ENCODE results near the gene UFD1. TPM values are rescaled to one million over a fixed set of nuclear protein-coding genes. Genes with fewer than 3 reads are reported as not detected.
"Not testable (repeated sequence)": the region's sequence is repeated elsewhere in the genome, so short reads cannot be mapped to it uniquely, and the experiment has no call there.

Gene UFD1
- total RNA-seq, 1 donor from 2014 or later = 36.2 TPM

DNA sequence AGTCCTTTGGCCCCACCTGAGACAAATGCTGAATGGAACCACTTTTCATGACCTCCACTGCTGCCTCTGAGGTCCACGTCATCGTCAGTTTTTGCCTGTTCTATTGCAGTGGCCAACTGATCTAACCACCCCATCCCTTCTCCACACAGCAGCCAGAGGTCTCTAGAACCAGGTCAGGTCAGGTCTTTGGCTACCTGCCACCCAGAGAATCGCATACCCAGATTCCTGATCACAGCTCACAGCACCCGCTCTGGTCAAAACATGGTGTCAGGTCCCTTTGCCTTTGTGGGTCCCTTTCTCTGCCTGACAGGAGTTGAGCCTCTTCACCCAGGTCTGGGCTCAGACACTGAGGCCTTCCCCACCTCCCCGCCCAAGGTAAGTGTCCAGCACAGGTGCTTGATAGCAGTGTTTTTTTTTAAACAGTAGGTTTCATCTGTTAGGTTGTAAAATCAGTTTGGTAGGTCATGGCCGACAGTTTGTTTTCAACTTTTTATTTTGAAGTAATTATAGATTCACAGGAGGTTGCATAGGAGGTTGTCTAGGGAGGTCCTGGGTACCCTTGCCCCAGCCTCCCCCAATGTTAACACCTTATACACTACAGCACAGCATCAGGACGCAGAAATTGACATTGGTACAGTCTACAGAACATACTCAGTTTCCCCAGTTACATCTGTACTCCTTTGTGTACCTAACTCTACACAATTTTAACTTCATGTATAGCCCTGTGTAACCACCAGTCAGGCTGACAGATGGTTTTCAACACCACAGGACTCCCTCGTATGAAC is 38.4 kb downstream of the UFD1 start:
- intact Hi-C loops (cut with DNase I) = no loop called here
- no peak for DNase-seq (ENCODE audit: low spot score)

DNA sequence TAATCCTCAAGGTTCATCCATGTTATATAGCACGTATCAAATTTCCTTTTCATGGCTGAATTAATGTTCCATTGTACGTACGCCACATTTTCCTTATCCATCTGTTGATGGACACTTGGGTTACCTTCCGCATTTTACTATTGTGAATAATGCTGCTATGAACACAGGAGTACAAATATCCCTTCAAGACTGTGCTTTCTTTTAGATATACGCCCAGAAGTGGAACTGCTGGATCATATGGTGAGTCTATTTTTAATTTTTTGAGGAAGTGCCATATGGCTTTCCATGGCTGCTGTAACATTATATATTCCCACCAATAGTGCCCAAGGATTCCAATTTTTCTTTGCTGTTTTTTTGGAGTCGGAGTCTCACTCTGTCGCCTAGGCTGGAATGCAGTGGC is 40.7 kb downstream of the UFD1 start:
- intact Hi-C loops (cut with DNase I) = loop anchor here (10.0 kb wide), 1 partner anchor 313 kb away; the partner anchor contains the start of gene DGCR2
- DNase-seq (ENCODE audit: low spot score) = no peak

GRCh38 chr22:19436444-19437161 is 42.4 kb downstream of the UFD1 start:
- DNase-seq (ENCODE audit: low spot score) = not testable (repeated sequence)
- intact Hi-C loops (cut with DNase I) = loop anchor here (10.0 kb wide), 1 partner anchor 312 kb away; the partner anchor contains the start of gene DGCR2

- DNase-seq (ENCODE audit: low spot score) = no peak
- intact Hi-C loops (cut with DNase I) = loop anchor here (5.0 to 10.0 kb wide), 2 partner anchors 143 to 310 kb away; partner anchors contain the start of genes CLTCL1 and DGCR2
Observed at GRCh38 chr22:19434829-19435580, 44.0 kb downstream of the UFD1 start.

- DNase-seq (ENCODE audit: low spot score) = no peak
- intact Hi-C loops (cut with DNase I) = loop anchor here (5.0 to 10.0 kb wide), 2 partner anchors 142 to 310 kb away; partner anchors contain the start of genes CLTCL1 and DGCR2
Observed at GRCh38 chr22:19434401-19434800, 44.6 kb downstream of the UFD1 start.

DNA sequence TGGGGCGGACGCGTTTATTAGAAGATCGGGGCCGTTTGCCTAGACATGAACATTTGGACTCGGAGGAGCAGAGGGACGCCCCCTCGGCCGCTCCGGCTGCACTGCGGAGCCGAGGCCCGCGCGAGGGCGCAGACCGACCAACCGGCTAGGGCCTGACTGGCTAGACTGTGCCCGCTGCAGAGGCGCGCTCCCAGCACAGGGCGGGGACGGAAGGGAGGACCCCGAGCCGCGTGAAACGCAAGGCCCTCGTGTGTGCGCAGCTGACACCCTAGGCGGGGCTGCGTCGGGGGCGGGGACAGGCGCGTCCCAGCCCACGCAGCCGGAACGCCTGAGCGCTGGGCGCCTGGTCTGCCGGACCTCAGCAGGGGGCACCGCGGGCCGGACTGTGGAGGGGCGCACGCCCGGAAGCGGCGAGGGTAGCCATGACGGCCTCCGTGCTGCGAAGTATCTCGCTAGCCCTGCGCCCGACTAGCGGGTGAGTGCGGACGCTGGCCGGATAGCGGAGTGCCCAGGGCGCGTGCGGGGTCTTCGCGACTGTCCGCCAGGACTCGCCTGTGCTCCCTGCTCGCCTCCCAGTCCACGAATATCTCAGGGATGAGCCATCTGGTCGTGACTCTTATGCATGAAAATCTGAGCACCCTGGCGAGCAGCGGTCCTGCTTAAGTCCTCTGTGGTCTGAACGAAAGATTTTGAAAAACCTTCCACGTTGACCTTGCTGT is 46.7 kb downstream of the UFD1 start, which contains the start of gene MRPL40:
MRPL40 (plus strand) TSS at position 413 of the 719 bp plus-strand sequence; CDS start at position 423, 10 bp downstream.
- intact Hi-C loops (cut with DNase I) = loop anchor here (2.0 to 10.0 kb wide), 4 partner anchors 15 to 307 kb away; partner anchors contain the start of genes C22orf39, CDC45, CLTCL1 and DGCR2
- DNase-seq (ENCODE audit: low spot score) = peak; percentile 97

GRCh38 chr22:19431649-19432132 is 47.3 kb downstream of the UFD1 start, which contains the start of gene HIRA:
HIRA (minus strand) TSS chr22:19431733; CDS start chr22:19431476, 257 bp downstream.
- peak; percentile 90 for DNase-seq (ENCODE audit: low spot score)
- intact Hi-C loops (cut with DNase I) = loop anchor here (2.0 to 10.0 kb wide), 4 partner anchors 15 to 307 kb away; partner anchors contain the start of genes C22orf39, CDC45, CLTCL1 and DGCR2

DNA sequence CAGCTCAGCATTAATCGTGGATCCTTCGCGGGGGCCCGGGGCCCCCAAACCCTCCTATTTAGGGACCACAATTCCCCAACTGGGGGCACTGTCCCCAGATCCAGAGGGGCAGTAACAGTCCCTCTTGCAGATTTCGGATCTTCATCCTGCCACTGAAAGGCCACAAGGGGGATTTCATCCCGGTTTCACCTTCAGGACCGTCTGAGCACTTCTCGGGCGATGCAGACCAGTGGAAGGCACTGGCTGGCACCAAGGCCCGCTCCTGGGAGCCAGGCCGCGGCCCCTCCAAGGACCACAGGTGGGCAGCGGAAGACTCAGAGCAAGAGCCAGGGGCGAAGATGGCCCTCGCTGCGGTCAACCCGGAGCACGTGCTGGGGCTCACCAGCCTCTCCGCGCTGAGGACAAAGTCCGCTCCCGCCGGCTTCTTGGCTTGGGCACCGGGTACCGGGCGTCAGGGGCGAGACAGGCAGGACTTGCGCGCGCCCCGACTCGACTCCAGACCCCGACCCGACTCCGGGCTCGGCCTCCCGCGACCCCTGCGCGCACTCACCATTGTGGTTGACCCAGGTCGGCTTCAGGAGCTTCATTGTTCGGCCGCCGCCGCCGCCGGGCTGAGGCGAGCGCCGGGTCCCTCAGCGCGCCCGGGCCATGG is 48.0 kb downstream of the UFD1 start:
- DNase-seq (ENCODE audit: low spot score) = peak; percentile 78
- intact Hi-C loops (cut with DNase I) = loop anchor here (5.0 to 10.0 kb wide), 2 partner anchors 139 to 306 kb away; partner anchors contain the start of genes CLTCL1 and DGCR2

DNA sequence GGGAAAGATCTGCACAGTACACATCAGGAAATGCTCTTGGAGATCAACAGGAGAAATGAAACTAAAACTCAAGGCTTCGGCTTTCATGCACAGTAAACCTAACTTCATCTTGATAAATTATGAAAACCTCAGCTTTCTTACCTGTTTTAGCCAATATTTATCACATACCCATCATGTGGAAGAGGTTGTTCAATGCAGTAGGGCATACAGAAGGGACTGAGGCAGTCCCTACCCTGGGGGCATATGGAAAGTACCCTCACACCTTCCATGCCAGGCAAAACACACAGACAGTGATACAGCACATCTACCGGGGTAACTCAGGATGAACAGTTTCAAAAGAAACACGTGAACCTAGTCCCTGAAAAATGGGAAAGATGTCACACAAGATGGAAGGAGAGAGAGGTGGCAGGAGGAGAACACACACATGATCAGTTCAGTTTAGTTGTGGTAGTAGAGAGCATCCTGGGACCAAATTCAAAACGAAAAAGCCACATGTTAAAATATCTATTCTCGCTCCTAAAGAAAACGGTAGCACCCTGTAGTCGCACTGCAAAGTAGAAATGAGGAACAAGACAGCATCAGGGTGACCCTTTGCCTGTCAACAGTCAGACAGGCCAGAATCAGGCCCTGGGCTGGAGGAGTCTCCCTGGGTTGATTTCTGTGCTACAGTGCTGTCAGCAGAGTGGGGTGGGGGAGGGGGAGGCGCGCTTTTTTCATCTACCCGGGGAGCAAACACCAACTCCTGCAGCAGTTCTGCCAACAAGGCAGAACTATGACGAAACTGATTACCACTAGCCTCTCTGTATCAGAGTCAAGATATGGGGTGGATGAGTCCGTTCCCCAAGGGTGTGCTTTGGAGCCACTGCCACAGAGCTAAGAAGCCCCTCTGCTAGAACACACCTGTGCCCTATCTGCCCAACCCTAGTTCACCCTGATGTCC is 48.8 kb downstream of the UFD1 start:
- no peak for DNase-seq (ENCODE audit: low spot score)
- intact Hi-C loops (cut with DNase I) = loop anchor here (5.0 to 10.0 kb wide), 2 partner anchors 138 to 305 kb away; partner anchors contain the start of genes CLTCL1 and DGCR2

DNA sequence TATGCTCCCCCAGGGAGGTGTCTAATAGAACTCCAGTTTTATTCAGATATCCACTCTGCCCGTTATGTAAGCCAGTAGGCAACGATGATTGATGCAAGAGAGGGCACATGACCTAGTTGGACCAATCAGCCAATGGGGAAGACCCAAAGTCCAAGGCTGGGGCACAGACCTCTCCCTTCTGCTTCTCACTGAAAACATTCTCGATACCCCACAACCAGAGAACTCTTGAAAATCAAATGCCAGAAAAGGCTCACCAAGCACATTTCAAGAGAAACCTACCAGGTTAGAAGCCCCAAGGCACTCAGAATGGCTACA is 54.9 kb downstream of the UFD1 start:
- intact Hi-C loops (cut with DNase I) = no loop called here
- DNase-seq (ENCODE audit: low spot score) = peak; percentile 77

GRCh38 chr22:19422440-19423301 is 56.3 kb downstream of the UFD1 start:
- intact Hi-C loops (cut with DNase I) = no loop called here
- DNase-seq (ENCODE audit: low spot score) = no peak

- DNase-seq (ENCODE audit: low spot score) = no peak
- intact Hi-C loops (cut with DNase I) = no loop called here
Observed at GRCh38 chr22:19420321-19420720, 58.7 kb downstream of the UFD1 start.

DNA sequence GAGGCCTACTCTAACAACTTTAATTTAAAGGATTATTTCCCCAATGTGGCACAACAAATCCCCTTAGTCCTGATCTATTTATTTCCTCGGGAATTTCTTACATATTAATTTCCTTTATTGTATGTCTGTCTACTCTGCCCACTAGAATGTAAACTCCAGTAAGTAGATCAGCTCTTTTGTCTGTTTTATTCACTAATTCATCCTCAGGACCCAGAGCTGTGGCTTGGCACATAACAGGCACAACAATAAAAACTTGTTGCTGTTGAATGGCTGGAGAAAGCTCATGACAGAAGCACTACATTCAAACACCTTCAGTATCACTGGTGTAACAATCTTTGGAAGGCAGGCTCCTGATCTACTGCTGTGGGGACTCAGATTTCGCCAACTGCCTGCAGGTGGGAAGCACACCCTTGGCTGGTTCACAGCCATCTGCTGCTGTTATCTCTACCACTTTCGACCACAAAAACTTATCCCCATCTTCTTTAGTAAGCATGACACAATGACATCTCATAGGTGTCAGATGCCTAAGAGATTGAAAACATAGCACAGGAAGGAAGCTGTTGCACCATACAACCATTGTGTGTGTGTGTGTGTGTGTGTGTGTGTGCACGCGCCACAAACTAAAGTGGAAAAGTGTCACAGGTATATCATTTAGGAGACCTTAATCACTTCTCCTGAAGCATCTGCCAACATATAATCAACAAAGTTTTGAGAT is 59.4 kb downstream of the UFD1 start:
- no peak for DNase-seq (ENCODE audit: low spot score)
- intact Hi-C loops (cut with DNase I) = no loop called here

- intact Hi-C loops (cut with DNase I) = no loop called here
Observed at GRCh38 chr22:19419086-19419463, 59.9 kb downstream of the UFD1 start.

GRCh38 chr22:19412923-19413322 is 66.1 kb downstream of the UFD1 start:
- intact Hi-C loops (cut with DNase I) = no loop called here
- DNase-seq (ENCODE audit: low spot score) = no peak

More at GRCh38 chr22:19419086-19419463, 59.9 kb downstream of the UFD1 start:
- peak; percentile 88 for DNase-seq (ENCODE audit: low spot score)
